K562 (cell line): Measurements from ENCODE around the gene MACROD2.

Experiments
- BRD4 ChIP-seq: fragments of 200-600 bp; sonication (generic); IDR thresholded peaks from 2 replicates; pipeline ENCODE4 v1.6.1; 2017; ENCODE audit warnings: inconsistent platforms
- CREB1 ChIP-seq, 2 experiments: sonication (generic) in 1 of 2; formaldehyde crosslinking in 1 of 2; IDR thresholded peaks; 2 replicates each; pipeline versions ENCODE4 v1.6.1 to v1.8.0; 2012 to 2022; ENCODE audit warnings: inconsistent platforms in 1 of 2, mild to moderate bottlenecking in 1 of 2, missing genetic modification reagents in 1 of 2, moderate library complexity in 1 of 2
- DNMT1 ChIP-seq: fragments of 450-650 bp; IDR thresholded peaks from 2 replicates; pipeline ENCODE4 v1.6.1; 2016; ENCODE audit warnings: antibody characterized with exemption, mild to moderate bottlenecking
- GABPA ChIP-seq: fragments of 200-800 bp; sonication (Bioruptor generic); conservative IDR thresholded peaks from 2 replicates; pipeline ENCODE4 v1.6.1; 2016; ENCODE audit warnings: low read depth, missing genetic modification characterization, missing compliant biosample characterization
- IRF2 ChIP-seq: sonication (generic); formaldehyde crosslinking; IDR thresholded peaks from 2 replicates; pipeline ENCODE4 v1.8.1; 2022; ENCODE audit warnings: mild to moderate bottlenecking, missing genetic modification reagents
- MCM5 ChIP-seq: fragments of 450-650 bp; IDR thresholded peaks from 2 replicates; pipeline ENCODE4 v1.6.1; 2016; ENCODE audit warnings: low read depth
- POLR2AphosphoS5 ChIP-seq: IDR thresholded peaks from 2 replicates; pipeline ENCODE4 v1.6.1; 2011; ENCODE audit warnings: mild to moderate bottlenecking, low read depth, low read length, moderate library complexity; ENCODE audit not compliant: control insufficient read depth, insufficient read depth
- SMAD2 ChIP-seq: fragments of 150-350 bp; IDR thresholded peaks from 2 replicates; pipeline ENCODE4 v1.6.1; 2014; ENCODE audit warnings: low read depth, mild to moderate bottlenecking, low read length
- TEAD4 ChIP-seq, 2 experiments: sonication (generic) in 1 of 2; formaldehyde crosslinking in 1 of 2; IDR thresholded peaks; 2 replicates each; pipeline versions ENCODE4 v1.6.1 to v1.8.0; 2012 to 2022; ENCODE audit warnings: borderline replicate concordance in 1 of 2, inconsistent platforms in 1 of 2, low read length in 1 of 2, mild to moderate bottlenecking in 1 of 2, missing genetic modification reagents in 1 of 2
- TRIM24 ChIP-seq, 2 experiments: fragments of 450-650 bp; IDR thresholded peaks; 2 replicates each; pipeline ENCODE4 v1.6.1; 2016
- TF ChIP-seq, protein P1 (sequence below): IDR thresholded peaks from 2 replicates; pipeline ENCODE4 v1.6.1; 2012; ENCODE audit warnings: low read depth, low read length, improper control_type of control experiment, borderline replicate concordance
- TF ChIP-seq, protein P2 (sequence below), 2 experiments: fragments of 450-650 bp; formaldehyde crosslinking in 1 of 2; IDR thresholded peaks; 2 replicates each; pipeline versions ENCODE4 v1.4.0 to v1.6.1; 2014 to 2020; ENCODE audit warnings: mild to moderate bottlenecking in 2 of 2, borderline replicate concordance in 1 of 2, low read depth in 1 of 2

DNA sequence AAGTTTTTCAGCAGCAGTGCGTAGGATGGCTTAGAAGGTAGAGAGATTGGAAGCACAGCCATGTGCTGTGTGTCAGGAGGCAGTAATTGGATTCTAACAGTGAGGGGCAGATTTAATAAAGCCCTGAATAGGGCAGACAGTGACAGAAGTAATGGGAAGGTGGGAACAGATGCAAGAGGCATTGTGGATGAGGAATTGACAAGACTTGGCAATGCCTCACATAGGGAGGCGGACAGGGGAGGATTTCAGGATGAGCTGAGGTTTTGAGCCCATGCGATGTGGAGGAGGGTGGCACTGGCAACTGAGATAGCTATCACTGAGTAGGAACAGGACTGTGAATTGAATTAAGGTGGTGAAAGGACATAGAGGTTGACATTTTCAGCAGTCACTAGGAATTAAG is 604.3 kb downstream of the MACROD2 start:
- TF ChIP-seq CREB1 (IDR thresholded peaks at IDR 0.05), result no peak
- TF ChIP-seq CREB1 (CRISPR knock-in tag; IDR thresholded peaks at IDR 0.05), result no peak
- no peak for TF ChIP-seq SMAD2
- TF ChIP-seq, protein P1, sequence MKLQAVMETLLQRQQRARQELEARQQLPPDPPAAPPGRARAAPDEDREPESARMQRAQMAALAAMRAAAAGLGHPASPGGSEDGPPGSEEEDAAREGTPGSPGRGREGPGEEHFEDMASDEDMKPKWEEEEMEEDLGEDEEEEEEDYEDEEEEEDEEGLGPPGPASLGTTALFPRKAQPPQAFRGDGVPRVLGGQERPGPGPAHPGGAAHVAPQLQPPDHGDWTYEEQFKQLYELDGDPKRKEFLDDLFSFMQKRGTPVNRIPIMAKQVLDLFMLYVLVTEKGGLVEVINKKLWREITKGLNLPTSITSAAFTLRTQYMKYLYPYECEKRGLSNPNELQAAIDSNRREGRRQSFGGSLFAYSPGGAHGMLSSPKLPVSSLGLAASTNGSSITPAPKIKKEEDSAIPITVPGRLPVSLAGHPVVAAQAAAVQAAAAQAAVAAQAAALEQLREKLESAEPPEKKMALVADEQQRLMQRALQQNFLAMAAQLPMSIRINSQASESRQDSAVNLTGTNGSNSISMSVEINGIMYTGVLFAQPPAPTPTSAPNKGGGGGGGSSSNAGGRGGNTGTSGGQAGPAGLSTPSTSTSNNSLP, result no peak
- no peak for TF ChIP-seq BRD4
- TF ChIP-seq POLR2AphosphoS5, result no peak
- no peak for TF ChIP-seq MCM5
- no peak for TF ChIP-seq GABPA (tag)
- no peak for TF ChIP-seq DNMT1
- TF ChIP-seq, protein P2, sequence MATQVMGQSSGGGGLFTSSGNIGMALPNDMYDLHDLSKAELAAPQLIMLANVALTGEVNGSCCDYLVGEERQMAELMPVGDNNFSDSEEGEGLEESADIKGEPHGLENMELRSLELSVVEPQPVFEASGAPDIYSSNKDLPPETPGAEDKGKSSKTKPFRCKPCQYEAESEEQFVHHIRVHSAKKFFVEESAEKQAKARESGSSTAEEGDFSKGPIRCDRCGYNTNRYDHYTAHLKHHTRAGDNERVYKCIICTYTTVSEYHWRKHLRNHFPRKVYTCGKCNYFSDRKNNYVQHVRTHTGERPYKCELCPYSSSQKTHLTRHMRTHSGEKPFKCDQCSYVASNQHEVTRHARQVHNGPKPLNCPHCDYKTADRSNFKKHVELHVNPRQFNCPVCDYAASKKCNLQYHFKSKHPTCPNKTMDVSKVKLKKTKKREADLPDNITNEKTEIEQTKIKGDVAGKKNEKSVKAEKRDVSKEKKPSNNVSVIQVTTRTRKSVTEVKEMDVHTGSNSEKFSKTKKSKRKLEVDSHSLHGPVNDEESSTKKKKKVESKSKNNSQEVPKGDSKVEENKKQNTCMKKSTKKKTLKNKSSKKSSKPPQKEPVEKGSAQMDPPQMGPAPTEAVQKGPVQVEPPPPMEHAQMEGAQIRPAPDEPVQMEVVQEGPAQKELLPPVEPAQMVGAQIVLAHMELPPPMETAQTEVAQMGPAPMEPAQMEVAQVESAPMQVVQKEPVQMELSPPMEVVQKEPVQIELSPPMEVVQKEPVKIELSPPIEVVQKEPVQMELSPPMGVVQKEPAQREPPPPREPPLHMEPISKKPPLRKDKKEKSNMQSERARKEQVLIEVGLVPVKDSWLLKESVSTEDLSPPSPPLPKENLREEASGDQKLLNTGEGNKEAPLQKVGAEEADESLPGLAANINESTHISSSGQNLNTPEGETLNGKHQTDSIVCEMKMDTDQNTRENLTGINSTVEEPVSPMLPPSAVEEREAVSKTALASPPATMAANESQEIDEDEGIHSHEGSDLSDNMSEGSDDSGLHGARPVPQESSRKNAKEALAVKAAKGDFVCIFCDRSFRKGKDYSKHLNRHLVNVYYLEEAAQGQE (IDR thresholded peaks at IDR 0.05; ENCODE audit: borderline replicate concordance), result no peak
- TF ChIP-seq, protein P2 (CRISPR knock-in tag; IDR thresholded peaks at IDR 0.05; ENCODE audit: low read depth), result no peak
- no peak for TF ChIP-seq TRIM24 (IDR thresholded peaks at IDR 0.05)
- TF ChIP-seq IRF2, result no peak
- TF ChIP-seq TEAD4 (IDR thresholded peaks at IDR 0.05; ENCODE audit: low read length), result no peak
- TF ChIP-seq TEAD4 (CRISPR knock-in tag; IDR thresholded peaks at IDR 0.05; ENCODE audit: borderline replicate concordance), result no peak
